ENCODE measurements around the gene TMEM132A. TPM values are rescaled to one million over a fixed set of nuclear protein-coding genes. Genes with fewer than 3 reads are reported as not detected.

TMEM132A gene
- total RNA-seq, 1 experiment from 2014 or later = 140 TPM

DNA sequence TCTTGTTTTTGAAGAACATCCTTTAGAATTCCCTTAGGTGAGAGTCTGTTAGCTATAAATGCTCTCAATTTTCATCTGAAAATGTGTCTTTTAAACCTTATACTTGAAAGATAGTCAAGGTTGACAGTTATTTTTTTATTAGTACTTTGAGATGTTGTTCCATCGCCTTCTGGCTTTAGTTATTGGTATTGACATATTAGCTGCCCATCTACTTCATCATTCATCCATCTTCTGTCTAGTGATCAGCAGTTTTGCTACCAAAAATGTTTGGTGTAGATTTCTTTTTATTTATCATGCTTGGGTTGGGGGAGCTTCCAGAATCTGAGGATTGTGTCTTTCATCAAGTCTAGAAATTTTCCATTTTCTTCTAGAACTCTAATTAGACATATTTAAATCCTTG, 44.0 kb downstream of the TMEM132A start:
- Histone ChIP-seq H3K4me1 (ENCODE audit: insufficient read depth, low read length, poor library complexity, severe bottlenecking) (no peaks in the 10 kb centered on the region), H3K27ac (ENCODE audit: low read depth, low read length, poor library complexity, severe bottlenecking) (no peak overlapping the region), H3K36me3 (ENCODE audit: insufficient read depth, low read length, poor library complexity, severe bottlenecking) (no peaks in the 10 kb centered on the region), H3K27me3 (replicated peaks; ENCODE audit: insufficient read depth, low read depth, low read length, poor library complexity) (no peaks in the 10 kb centered on the region), H3K4me3 (ENCODE audit: low read depth, low read length, poor library complexity, severe bottlenecking) (no peak overlapping the region), H3K9me3 (ENCODE audit: low read depth, low read length, poor library complexity, severe bottlenecking) (peaks cover 5% of the 10 kb centered on the region)
- POLR2A ChIA-PET (ENCODE audit: low non-redundant PET) = no interaction called here
- DNase-seq (ENCODE audit: low spot score) = no peak
- CTCF ChIA-PET = no interaction called here
- BruUV-seq (replicated peaks) = no TSS peak
- TF ChIP-seq, protein P1, sequence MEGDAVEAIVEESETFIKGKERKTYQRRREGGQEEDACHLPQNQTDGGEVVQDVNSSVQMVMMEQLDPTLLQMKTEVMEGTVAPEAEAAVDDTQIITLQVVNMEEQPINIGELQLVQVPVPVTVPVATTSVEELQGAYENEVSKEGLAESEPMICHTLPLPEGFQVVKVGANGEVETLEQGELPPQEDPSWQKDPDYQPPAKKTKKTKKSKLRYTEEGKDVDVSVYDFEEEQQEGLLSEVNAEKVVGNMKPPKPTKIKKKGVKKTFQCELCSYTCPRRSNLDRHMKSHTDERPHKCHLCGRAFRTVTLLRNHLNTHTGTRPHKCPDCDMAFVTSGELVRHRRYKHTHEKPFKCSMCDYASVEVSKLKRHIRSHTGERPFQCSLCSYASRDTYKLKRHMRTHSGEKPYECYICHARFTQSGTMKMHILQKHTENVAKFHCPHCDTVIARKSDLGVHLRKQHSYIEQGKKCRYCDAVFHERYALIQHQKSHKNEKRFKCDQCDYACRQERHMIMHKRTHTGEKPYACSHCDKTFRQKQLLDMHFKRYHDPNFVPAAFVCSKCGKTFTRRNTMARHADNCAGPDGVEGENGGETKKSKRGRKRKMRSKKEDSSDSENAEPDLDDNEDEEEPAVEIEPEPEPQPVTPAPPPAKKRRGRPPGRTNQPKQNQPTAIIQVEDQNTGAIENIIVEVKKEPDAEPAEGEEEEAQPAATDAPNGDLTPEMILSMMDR (conservative IDR thresholded peaks at IDR 0.05; ENCODE audit: low read depth, low read length) = no peak
- TF ChIP-seq EZH2 (IDR thresholded peaks at IDR 0.05; ENCODE audit: borderline replicate concordance, low read depth, low read length, poor library complexity, severe bottlenecking) = no peak
- intact Hi-C loops (cut with micrococcal nuclease; ENCODE audit: unreplicated experiment) = no loop called here

DNA sequence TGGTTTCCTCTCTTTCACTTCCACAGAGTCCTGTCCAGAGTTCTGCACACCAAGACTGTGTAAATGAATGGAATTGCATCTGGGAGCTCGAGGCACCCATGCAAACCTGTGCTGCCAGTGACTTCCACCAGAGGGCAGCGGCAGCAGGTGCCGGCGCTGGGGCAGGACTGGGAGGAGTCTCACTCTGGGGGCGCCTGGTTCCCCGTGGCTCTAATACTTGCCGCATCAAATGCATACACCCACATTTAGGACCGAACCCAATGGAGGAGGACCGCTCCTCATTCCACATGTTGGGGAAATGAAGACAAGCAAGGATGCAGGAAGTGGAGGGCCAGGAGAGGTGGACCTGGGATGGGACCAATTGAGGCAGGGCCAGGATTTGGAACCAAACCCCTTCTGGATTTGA, 46.1 kb downstream of the TMEM132A start:
- no peak overlapping the region for H3K4me3 ChIP-seq (ENCODE audit: low read depth, low read length, poor library complexity, severe bottlenecking)
- CTCF ChIA-PET = interaction anchor here (0.5 to 1.5 kb wide), 2 partner anchors 159 to 170 kb away, joined by 3 read pairs; no protein-coding TSS in a partner anchor
- peaks cover 5% of the 10 kb centered on the region for H3K9me3 ChIP-seq (ENCODE audit: low read depth, low read length, poor library complexity, severe bottlenecking)
- no peaks in the 10 kb centered on the region for H3K4me1 ChIP-seq (ENCODE audit: insufficient read depth, low read length, poor library complexity, severe bottlenecking)
- POLR2A ChIA-PET (ENCODE audit: low non-redundant PET) = no interaction called here
- BruUV-seq (replicated peaks) = no TSS peak
- no peaks in the 10 kb centered on the region for H3K36me3 ChIP-seq (ENCODE audit: insufficient read depth, low read length, poor library complexity, severe bottlenecking)
- intact Hi-C loops (cut with micrococcal nuclease; ENCODE audit: unreplicated experiment) = loop anchor here (1.0 kb wide), 2 partner anchors 160 to 217 kb away; no protein-coding TSS in a partner anchor
- no peak for TF ChIP-seq EZH2 (IDR thresholded peaks at IDR 0.05; ENCODE audit: borderline replicate concordance, low read depth, low read length, poor library complexity, severe bottlenecking)
- TF ChIP-seq, protein P1 (conservative IDR thresholded peaks at IDR 0.05; ENCODE audit: low read depth, low read length) = peak; percentile 99
- H3K27ac ChIP-seq (ENCODE audit: low read depth, low read length, poor library complexity, severe bottlenecking) = no peak overlapping the region
- peak; percentile 70 for DNase-seq (ENCODE audit: low spot score)
- H3K27me3 ChIP-seq (replicated peaks; ENCODE audit: insufficient read depth, low read depth, low read length, poor library complexity) = no peaks in the 10 kb centered on the region

DNA sequence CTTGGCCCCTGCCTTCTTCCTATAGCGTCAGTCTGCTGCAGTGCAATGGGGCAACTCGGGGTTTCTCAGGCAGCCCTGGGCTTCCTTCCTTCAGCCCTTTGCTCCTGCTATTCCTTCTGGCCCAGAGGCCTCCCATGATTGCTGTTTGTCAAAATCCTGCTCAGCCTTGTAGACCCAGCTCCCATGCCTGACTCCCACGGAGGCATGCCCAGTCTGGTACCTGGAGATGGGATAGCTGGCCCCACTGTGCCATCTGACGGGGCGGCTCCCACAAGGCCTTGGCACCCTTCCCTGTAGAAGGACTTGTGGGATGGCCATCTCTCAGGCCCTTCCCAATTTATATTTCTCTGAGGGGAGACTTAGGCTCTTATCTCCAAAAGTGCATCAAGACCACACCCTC, 46.6 kb downstream of the TMEM132A start:
- no peaks in the 10 kb centered on the region for H3K27me3 ChIP-seq (replicated peaks; ENCODE audit: insufficient read depth, low read depth, low read length, poor library complexity)
- peaks cover 5% of the 10 kb centered on the region for H3K9me3 ChIP-seq (ENCODE audit: low read depth, low read length, poor library complexity, severe bottlenecking)
- no TSS peak for BruUV-seq (replicated peaks)
- no peak for DNase-seq (ENCODE audit: low spot score)
- ChIA-PET POLR2A (ENCODE audit: low non-redundant PET) (no interaction called here), CTCF (interaction anchor here (1.5 kb wide), 1 partner anchor 159 kb away, joined by 3 read pairs; no protein-coding TSS in a partner anchor)
- intact Hi-C loops (cut with micrococcal nuclease; ENCODE audit: unreplicated experiment) = loop anchor here (1.0 kb wide), 2 partner anchors 159 to 216 kb away; no protein-coding TSS in a partner anchor
- H3K27ac ChIP-seq (ENCODE audit: low read depth, low read length, poor library complexity, severe bottlenecking) = no peak overlapping the region
- H3K4me1 ChIP-seq (ENCODE audit: insufficient read depth, low read length, poor library complexity, severe bottlenecking) = no peaks in the 10 kb centered on the region
- TF ChIP-seq EZH2 (IDR thresholded peaks at IDR 0.05; ENCODE audit: borderline replicate concordance, low read depth, low read length, poor library complexity, severe bottlenecking) = no peak
- TF ChIP-seq, protein P1 (conservative IDR thresholded peaks at IDR 0.05; ENCODE audit: low read depth, low read length) = no peak
- H3K4me3 ChIP-seq (ENCODE audit: low read depth, low read length, poor library complexity, severe bottlenecking) = no peak overlapping the region
- no peaks in the 10 kb centered on the region for H3K36me3 ChIP-seq (ENCODE audit: insufficient read depth, low read length, poor library complexity, severe bottlenecking)
